KOPT-K1 (cell line): ENCODE data around the gene CALB2.

ENCODE experiments used
- H3K27ac ChIP-seq: fragments of 200-600 bp; sonication (generic); 2 replicates; pipeline ENCODE4 v1.5.1; 2016; ENCODE audit warnings: antibody characterized with exemption, mild to moderate bottlenecking, low read depth, low read length; ENCODE audit not compliant: poor library complexity, severe bottlenecking
- H3K36me3 ChIP-seq: fragments of 200-600 bp; sonication (generic); 2 replicates; pipeline ENCODE4 v1.5.1; 2017; ENCODE audit warnings: antibody characterized with exemption, mild to moderate bottlenecking, low read length, moderate library complexity; ENCODE audit not compliant: insufficient read depth
- H3K9me3 ChIP-seq: fragments of 200-600 bp; sonication (generic); 2 replicates; pipeline ENCODE4 v1.5.1; 2017; ENCODE audit warnings: antibody characterized with exemption, low read length, mild to moderate bottlenecking; ENCODE audit not compliant: insufficient read depth, poor library complexity, severe bottlenecking

CALB2 gene

GRCh38 chr16:71365021-71365420 is 6.5 kb downstream of the CALB2 start:
- Histone ChIP-seq H3K9me3 (no peaks in the 10 kb centered on the region), H3K27ac (no peak overlapping the region), H3K36me3 (no peaks in the 10 kb centered on the region)

GRCh38 chr16:71367241-71367976 is 8.9 kb downstream of the CALB2 start:
- Histone ChIP-seq H3K36me3 (no peaks in the 10 kb centered on the region), H3K9me3 (no peaks in the 10 kb centered on the region), H3K27ac (no peak overlapping the region)

GRCh38 chr16:71368958-71369357 is 10.4 kb downstream of the CALB2 start:
- H3K27ac ChIP-seq, result no peak overlapping the region
- no peaks in the 10 kb centered on the region for H3K36me3 ChIP-seq
- no peaks in the 10 kb centered on the region for H3K9me3 ChIP-seq

GRCh38 chr16:71369494-71369893 is 11.0 kb downstream of the CALB2 start:
- H3K9me3 ChIP-seq, result no peaks in the 10 kb centered on the region
- no peak overlapping the region for H3K27ac ChIP-seq
- H3K36me3 ChIP-seq, result no peaks in the 10 kb centered on the region

GRCh38 chr16:71371237-71371636 is 12.7 kb downstream of the CALB2 start:
- Histone ChIP-seq H3K36me3 (no peaks in the 10 kb centered on the region), H3K27ac (no peak overlapping the region), H3K9me3 (no peaks in the 10 kb centered on the region)

- H3K36me3 ChIP-seq, result no peaks in the 10 kb centered on the region
- H3K9me3 ChIP-seq, result no peaks in the 10 kb centered on the region
- H3K27ac ChIP-seq, result no peak overlapping the region
Measured at GRCh38 chr16:71373073-71373472, 14.6 kb downstream of the CALB2 start.

GRCh38 chr16:71376465-71377157 is 18.1 kb downstream of the CALB2 start:
- no peaks in the 10 kb centered on the region for H3K9me3 ChIP-seq
- H3K36me3 ChIP-seq, result no peaks in the 10 kb centered on the region
- no peak overlapping the region for H3K27ac ChIP-seq

GRCh38 chr16:71379711-71380110 is 21.2 kb downstream of the CALB2 start:
- H3K27ac ChIP-seq, result no peak overlapping the region
- H3K9me3 ChIP-seq, result no peaks in the 10 kb centered on the region
- H3K36me3 ChIP-seq, result no peaks in the 10 kb centered on the region

GRCh38 chr16:71380831-71381230 is 22.3 kb downstream of the CALB2 start:
- H3K27ac ChIP-seq, result no peak overlapping the region
- no peaks in the 10 kb centered on the region for H3K36me3 ChIP-seq
- no peaks in the 10 kb centered on the region for H3K9me3 ChIP-seq

GRCh38 chr16:71383054-71383773 is 24.7 kb downstream of the CALB2 start:
- Histone ChIP-seq H3K36me3 (no peaks in the 10 kb centered on the region), H3K27ac (no peak overlapping the region), H3K9me3 (no peaks in the 10 kb centered on the region)

GRCh38 chr16:71384073-71384724 is 25.7 kb downstream of the CALB2 start:
- Histone ChIP-seq H3K27ac (no peak overlapping the region), H3K36me3 (no peaks in the 10 kb centered on the region), H3K9me3 (no peaks in the 10 kb centered on the region)

GRCh38 chr16:71387045-71387871 is 28.7 kb downstream of the CALB2 start:
- Histone ChIP-seq H3K27ac (no peak overlapping the region), H3K9me3 (no peaks in the 10 kb centered on the region), H3K36me3 (no peaks in the 10 kb centered on the region)

- Histone ChIP-seq H3K36me3 (no peaks in the 10 kb centered on the region), H3K27ac (no peak overlapping the region), H3K9me3 (no peaks in the 10 kb centered on the region)
Measured at GRCh38 chr16:71389330-71389729, 30.8 kb downstream of the CALB2 start.

- no peaks in the 10 kb centered on the region for H3K36me3 ChIP-seq
- no peak overlapping the region for H3K27ac ChIP-seq
Measured at GRCh38 chr16:71396594-71396993, 38.1 kb downstream of the CALB2 start.

More at GRCh38 chr16:71396594-71396993, 38.1 kb downstream of the CALB2 start:
- no peaks in the 10 kb centered on the region for H3K9me3 ChIP-seq
